ENCODE results near the gene PGM3. TPM values are rescaled to one million over a fixed set of nuclear protein-coding genes. Genes with fewer than 3 reads are reported as not detected.
"Not testable (repeated sequence)": the region's sequence is repeated elsewhere in the genome, so short reads cannot be mapped to it uniquely, and the experiment has no call there.

The PGM3 gene
- 10 to 100 TPM; 31.2 to 53.2 (median 39.9) TPM for polyA plus RNA-seq (ENCODE audit: insufficient read length in 10 of 10)
- long read RNA-seq, donor 1, full-length matches to known transcripts: 1 of 1 reads
- long read RNA-seq, donor 1, partial matches to known transcripts: 0 of 1 reads
- long read RNA-seq, donor 1, other reads (novel, unspliced or antisense): 0 of 1 reads
- long read RNA-seq, donor 2, full-length matches to known transcripts: 5 of 5 reads
- long read RNA-seq, donor 2, partial matches to known transcripts: 0 of 5 reads
- long read RNA-seq, donor 2, other reads (novel, unspliced or antisense): 0 of 5 reads
- long read RNA-seq, donor 3: 0 reads
- long read RNA-seq, donor 4, full-length matches to known transcripts: 4 of 4 reads
- long read RNA-seq, donor 4, partial matches to known transcripts: 0 of 4 reads
- long read RNA-seq, donor 4, other reads (novel, unspliced or antisense): 0 of 4 reads
- long read RNA-seq, donor 5, full-length matches to known transcripts: 6 of 6 reads
- long read RNA-seq, donor 5, partial matches to known transcripts: 0 of 6 reads
- long read RNA-seq, donor 5, other reads (novel, unspliced or antisense): 0 of 6 reads
- long read RNA-seq, donor 6, full-length matches to known transcripts: 3 of 3 reads
- long read RNA-seq, donor 6, partial matches to known transcripts: 0 of 3 reads
- long read RNA-seq, donor 6, other reads (novel, unspliced or antisense): 0 of 3 reads
- long read RNA-seq, donor 7, full-length matches to known transcripts: 5 of 5 reads
- long read RNA-seq, donor 7, partial matches to known transcripts: 0 of 5 reads
- long read RNA-seq, donor 7, other reads (novel, unspliced or antisense): 0 of 5 reads
- long read RNA-seq, donor 8, full-length matches to known transcripts: 7 of 7 reads
- long read RNA-seq, donor 8, partial matches to known transcripts: 0 of 7 reads
- long read RNA-seq, donor 8, other reads (novel, unspliced or antisense): 0 of 7 reads
- long read RNA-seq, donor 9, full-length matches to known transcripts: 2 of 2 reads
- long read RNA-seq, donor 9, partial matches to known transcripts: 0 of 2 reads
- long read RNA-seq, donor 9, other reads (novel, unspliced or antisense): 0 of 2 reads

- peak; percentile 86 to 98 (median 95) for DNase-seq
These were observed at the start of gene PGM3, which contains the start of gene RWDD2A for GRCh38 chr6:83192871-83193746. Gene PGM3 (minus strand): TSS chr6:83193265. CDS start chr6:83191012, 2,253 bp downstream. Gene RWDD2A (plus strand): TSS chr6:83193357. CDS start chr6:83194452, 1,095 bp downstream.

GRCh38 chr6:83231146-83231545, 38.1 kb upstream of the PGM3 start:
- DNase-seq: peak; percentile 26 to 50 (median 44)

- no peak for DNase-seq
These were observed 33.5 kb upstream of the PGM3 start for GRCh38 chr6:83226517-83226916.

- DNase-seq: peak; percentile 26 to 56 (median 34)
These were observed 28.9 kb upstream of the PGM3 start for GRCh38 chr6:83221889-83222479.

GRCh38 chr6:83221276-83221675, 28.2 kb upstream of the PGM3 start:
- DNase-seq: no peak

GRCh38 chr6:83220121-83220520, 27.1 kb upstream of the PGM3 start:
- DNase-seq: no peak

- DNase-seq: peak in 1 of 3 donors; percentile 7
These were observed 25.6 kb upstream of the PGM3 start for GRCh38 chr6:83218646-83219045.

GRCh38 chr6:83216806-83217205, 23.7 kb upstream of the PGM3 start:
- no peak for DNase-seq

GRCh38 chr6:83215131-83216047, 22.3 kb upstream of the PGM3 start:
- DNase-seq: peak; percentile 70 to 87 (median 75)

GRCh38 chr6:83202031-83202430, 9.0 kb upstream of the PGM3 start:
- DNase-seq: no peak

GRCh38 chr6:83199863-83200225, 6.8 kb upstream of the PGM3 start:
- no peak for DNase-seq

GRCh38 chr6:83199173-83199862, 6.3 kb upstream of the PGM3 start:
- no peak for DNase-seq

GRCh38 chr6:83198486-83199172, 5.6 kb upstream of the PGM3 start:
- DNase-seq: no peak

GRCh38 chr6:83193747-83194566, 892 bp upstream of the PGM3 start:
- peak; percentile 13 to 65 (median 47) for DNase-seq

- DNase-seq: peak in 2 of 3 donors; percentile 3 to 8
These were observed 609 bp downstream of the PGM3 start for GRCh38 chr6:83192456-83192855.

GRCh38 chr6:83191974-83192373, 1.1 kb downstream of the PGM3 start:
- DNase-seq: not testable (repeated sequence)

GRCh38 chr6:83190626-83191025, 2.4 kb downstream of the PGM3 start:
- no peak for DNase-seq

Measured in muscle of back (tissue), 13 donors.